HepG2 (cell line): ENCODE results near the gene ELP5. TPM values are rescaled to one million over a fixed set of nuclear protein-coding genes. Genes with fewer than 3 reads are reported as not detected.

Source experiments
- CCDC6 ChIP-seq: sonication (generic); formaldehyde crosslinking; IDR thresholded peaks from 2 replicates; pipeline ENCODE4 v1.8.1; 2022; ENCODE audit warnings: mild to moderate bottlenecking, missing genetic modification reagents, moderate library complexity
- MBNL3 ChIP-seq: fragments of 250-450 bp; sonication (Bioruptor Pico); conservative IDR thresholded peaks from 2 replicates; pipeline ENCODE4 v1.8.0; 2022; ENCODE audit warnings: mild to moderate bottlenecking, inconsistent platforms
- NR2F6 ChIP-seq, 2 experiments: IDR thresholded peaks; 2 replicates each; pipeline ENCODE4 v1.6.1; 2016; ENCODE audit warnings: antibody characterized with exemption in 1 of 2, mild to moderate bottlenecking in 1 of 2
- RBM22 ChIP-seq: fragments of 200-400 bp; formaldehyde crosslinking; optimal IDR thresholded peaks from 2 replicates; pipeline ENCODE3; 2017; ENCODE audit warnings: mild to moderate bottlenecking, low read length, moderate library complexity
- TP53 ChIP-seq: sonication (generic); formaldehyde crosslinking; conservative IDR thresholded peaks from 2 replicates; pipeline ENCODE4 v1.4.0; 2020; ENCODE audit warnings: missing genetic modification reagents
- ZBTB7B ChIP-seq: sonication (generic); formaldehyde crosslinking; IDR thresholded peaks from 2 replicates; pipeline ENCODE4 v1.4.0; 2020; ENCODE audit warnings: missing genetic modification reagents
- ZHX2 ChIP-seq, 2 experiments: sonication (generic) in 1 of 2; formaldehyde crosslinking in 1 of 2; IDR thresholded peaks; 2 replicates each; pipeline versions ENCODE4 v1.6.1 to v1.9.0; 2014 to 2022; ENCODE audit warnings: antibody characterized with exemption in 1 of 2, borderline replicate concordance in 1 of 2, inconsistent platforms in 1 of 2, low read depth in 1 of 2, missing genetic modification reagents in 1 of 2
- ZNF160 ChIP-seq: sonication (generic); formaldehyde crosslinking; IDR thresholded peaks from 2 replicates; pipeline ENCODE4 v1.8.0; 2022; ENCODE audit warnings: mild to moderate bottlenecking, inconsistent platforms, missing genetic modification reagents
- ZNF230 ChIP-seq: sonication (generic); formaldehyde crosslinking; IDR thresholded peaks from 2 replicates; pipeline ENCODE4 v1.4.0; 2020; ENCODE audit warnings: mild to moderate bottlenecking, missing genetic modification reagents
- ZNF572 ChIP-seq: sonication (generic); formaldehyde crosslinking; IDR thresholded peaks from 2 replicates; pipeline ENCODE4 v1.5.1; 2020; ENCODE audit warnings: mild to moderate bottlenecking, missing genetic modification reagents
- ZNF607 ChIP-seq: sonication (generic); formaldehyde crosslinking; IDR thresholded peaks from 2 replicates; pipeline ENCODE4 v1.5.1; 2020; ENCODE audit warnings: missing genetic modification reagents, mild to moderate bottlenecking, borderline replicate concordance
- ZNF660 ChIP-seq: sonication (generic); formaldehyde crosslinking; IDR thresholded peaks from 2 replicates; pipeline ENCODE4 v1.5.1; 2020; ENCODE audit warnings: mild to moderate bottlenecking, low read depth, missing genetic modification reagents, borderline replicate concordance
- polyA plus RNA-seq, 8 experiments: library from polyadenylated mRNA; depleted of rRNA in 3 of 8; stranded (reverse) in 7 of 8; unstranded in 1 of 8; fragments of >200 nt; fragmentation: Illumina TruSeq in 4 of 8; extraction: Trizol in 4 of 8; gene quantifications; 2 replicates each; pipeline versions ENCODE4 v1.2.1 to v1.2.3, GENCODE V29; 2011 to 2016; ENCODE audit warnings: low read depth in 4 of 8, missing spikeins in 1 of 8, mixed read lengths in 1 of 8; ENCODE audit not compliant: insufficient read depth in 1 of 8
- total RNA-seq, 5 experiments: library from RNA; depleted of rRNA; stranded (reverse); fragments of >200 nt; fragmentation: Illumina TruSeq; extraction: Trizol; gene quantifications; 2 replicates each; pipeline ENCODE4 v1.2.3, GENCODE V29; 2016; ENCODE audit warnings: low read depth in 1 of 5
- TF ChIP-seq, protein P1 (sequence below): IDR thresholded peaks from 2 replicates; pipeline ENCODE4 v1.6.1; 2016; ENCODE audit warnings: missing compliant biosample characterization, missing genetic modification reagents, borderline replicate concordance
- TF ChIP-seq, protein P2 (sequence below): sonication (generic); formaldehyde crosslinking; IDR thresholded peaks from 2 replicates; pipeline ENCODE4 v1.8.0; 2022; ENCODE audit warnings: missing genetic modification reagents, mild to moderate bottlenecking, inconsistent platforms, borderline replicate concordance

Gene ELP5
- total and polyA plus RNA-seq, 2 of the 13 experiments (the other 11 are each of a cell fraction or from before 2014, with no cell fraction given) = 67.6 to 69.8 TPM

DNA sequence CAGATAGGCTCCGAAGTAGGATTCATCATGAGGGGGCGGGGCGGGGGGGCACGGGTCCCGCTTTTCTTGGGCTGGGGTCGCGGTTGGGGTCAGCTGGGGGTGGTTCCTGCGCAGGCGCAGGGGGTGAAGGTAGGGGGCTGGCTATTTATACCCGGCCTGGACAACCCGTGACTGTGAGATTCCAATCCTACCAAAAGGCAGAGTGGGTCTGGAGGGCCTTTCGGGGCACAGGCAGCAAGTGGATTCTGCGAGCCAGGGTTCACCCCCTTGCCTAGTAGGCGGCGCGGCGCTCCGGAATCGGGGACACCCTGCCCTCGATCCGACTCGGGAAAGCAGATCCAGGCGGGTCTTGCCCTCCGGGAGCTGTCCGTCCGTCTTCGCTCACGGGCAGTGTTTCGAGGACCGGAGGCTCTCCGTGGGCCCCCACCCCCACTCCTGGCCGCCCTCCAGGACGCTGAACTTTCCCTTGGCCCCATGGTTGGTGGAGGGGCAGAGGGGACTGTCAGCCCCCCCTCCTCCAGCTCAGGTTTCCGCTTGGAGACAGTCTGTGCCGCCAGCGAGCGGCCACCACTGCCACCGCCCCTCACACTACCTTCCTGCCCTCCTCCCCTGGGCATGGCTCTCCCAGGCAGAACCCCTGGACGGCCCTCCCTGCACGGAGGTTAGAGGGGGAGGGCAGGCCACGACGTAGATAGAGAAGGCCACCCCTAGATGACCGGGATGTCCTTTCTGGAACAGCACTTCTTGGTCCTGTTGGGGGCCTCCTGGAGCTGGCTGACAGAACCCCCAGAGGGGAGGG is 30.1 kb downstream of the ELP5 start (continued):
- TF ChIP-seq ZHX2 (IDR thresholded peaks at IDR 0.05; ENCODE audit: low read depth) (no peak), ZHX2 (CRISPR knock-in tag; IDR thresholded peaks at IDR 0.05; ENCODE audit: borderline replicate concordance) (no peak), NR2F6 (IDR thresholded peaks at IDR 0.05) (peak; percentile 29), NR2F6 (CRISPR knock-in tag; IDR thresholded peaks at IDR 0.05) (no peak), ZNF572 (CRISPR knock-in tag) (no peak), ZBTB7B (CRISPR knock-in tag) (no peak), ZNF607 (CRISPR knock-in tag) (no peak), ZNF660 (CRISPR knock-in tag) (no peak), MBNL3 (no peak), RBM22 (no peak), TP53 (CRISPR knock-in tag) (no peak), ZNF230 (CRISPR knock-in tag) (no peak), ZNF160 (no peak), CCDC6 (CRISPR knock-in tag) (no peak)
- TF ChIP-seq, protein P1, sequence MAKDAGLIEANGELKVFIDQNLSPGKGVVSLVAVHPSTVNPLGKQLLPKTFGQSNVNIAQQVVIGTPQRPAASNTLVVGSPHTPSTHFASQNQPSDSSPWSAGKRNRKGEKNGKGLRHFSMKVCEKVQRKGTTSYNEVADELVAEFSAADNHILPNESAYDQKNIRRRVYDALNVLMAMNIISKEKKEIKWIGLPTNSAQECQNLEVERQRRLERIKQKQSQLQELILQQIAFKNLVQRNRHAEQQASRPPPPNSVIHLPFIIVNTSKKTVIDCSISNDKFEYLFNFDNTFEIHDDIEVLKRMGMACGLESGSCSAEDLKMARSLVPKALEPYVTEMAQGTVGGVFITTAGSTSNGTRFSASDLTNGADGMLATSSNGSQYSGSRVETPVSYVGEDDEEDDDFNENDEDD (CRISPR knock-in tag) = peak; percentile 36; the same call in 1 of the 2 replicates
- TF ChIP-seq, protein P2, sequence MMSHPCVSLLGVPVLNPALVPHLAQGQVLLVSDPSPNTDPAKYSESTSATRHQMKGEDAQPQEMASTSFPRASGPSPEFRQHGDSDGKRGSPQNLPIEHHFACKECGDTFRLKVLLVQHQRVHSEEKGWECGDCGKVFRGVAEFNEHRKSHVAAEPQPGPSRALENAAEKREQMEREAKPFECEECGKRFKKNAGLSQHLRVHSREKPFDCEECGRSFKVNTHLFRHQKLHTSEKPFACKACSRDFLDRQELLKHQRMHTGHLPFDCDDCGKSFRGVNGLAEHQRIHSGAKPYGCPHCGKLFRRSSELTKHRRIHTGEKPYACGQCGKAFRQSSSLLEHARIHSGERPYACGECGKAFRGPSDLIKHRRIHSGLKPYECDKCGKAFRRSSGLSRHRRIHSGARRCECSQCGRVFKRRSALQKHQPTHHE = no peak
